EL (cell line): Measurements from ENCODE around the gene DMRTB1.

Experiments used
- DNase-seq: peaks from one replicate; pipeline ENCODE4 v3.0.0-alpha.2; 2016

DMRTB1 gene

GRCh38 chr1:53438427-53439336 lies 20.5 kb upstream of the DMRTB1 start:
- DNase-seq: no peak

- DNase-seq: no peak
Measured at GRCh38 chr1:53439337-53440207, 19.6 kb upstream of the DMRTB1 start.

GRCh38 chr1:53440633-53441032 lies 18.6 kb upstream of the DMRTB1 start:
- DNase-seq: no peak

GRCh38 chr1:53442299-53442698 lies 16.9 kb upstream of the DMRTB1 start:
- peak; percentile 75 for DNase-seq

DNA sequence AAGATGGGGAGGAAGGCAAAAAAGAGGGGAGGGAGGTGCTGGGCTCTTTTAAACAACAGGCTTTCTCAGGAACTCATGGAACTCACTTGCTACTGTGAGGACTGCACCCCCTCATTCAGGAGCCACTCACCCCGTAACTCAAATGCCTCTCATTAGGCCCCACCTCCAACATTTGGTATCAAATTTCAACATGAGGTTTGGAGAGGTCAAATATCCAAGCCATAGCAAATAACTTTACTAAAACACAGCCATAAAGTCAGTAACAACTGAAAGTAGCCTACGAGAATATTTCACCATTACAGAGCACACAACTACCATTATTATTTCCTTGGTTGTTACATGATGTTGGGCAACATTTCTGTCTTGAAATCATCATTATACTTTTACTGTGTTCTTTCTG lies 13.1 kb upstream of the DMRTB1 start:
- DNase-seq: peak; percentile 15

- no peak for DNase-seq
Measured at GRCh38 chr1:53447413-53447812, 11.8 kb upstream of the DMRTB1 start.

- peak; percentile 69 for DNase-seq
Measured at GRCh38 chr1:53448241-53448841, 10.9 kb upstream of the DMRTB1 start.

- peak; percentile 94 for DNase-seq
Measured at GRCh38 chr1:53449021-53449420, 10.2 kb upstream of the DMRTB1 start.

GRCh38 chr1:53449693-53450092 lies 9.5 kb upstream of the DMRTB1 start:
- no peak for DNase-seq

DNA sequence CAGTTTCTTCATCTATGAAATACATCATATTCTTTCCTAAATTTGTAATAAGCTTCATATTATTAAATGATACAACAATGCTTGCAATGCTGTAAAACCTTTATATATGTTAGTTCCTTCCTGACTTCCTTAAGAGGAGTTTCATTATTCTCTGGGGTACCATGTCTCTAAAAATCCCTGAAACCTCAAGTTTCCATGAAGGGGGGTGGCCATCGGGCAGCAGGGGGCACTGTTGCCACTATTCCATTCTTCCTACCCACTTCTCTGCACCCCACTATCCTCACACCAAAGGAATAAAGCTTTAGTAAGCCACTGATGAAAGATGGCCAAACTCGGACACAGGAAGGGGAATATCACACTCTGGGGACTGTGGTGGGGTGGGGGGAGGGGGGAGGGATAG lies 9.0 kb upstream of the DMRTB1 start:
- peak; percentile 20 for DNase-seq

GRCh38 chr1:53454019-53454418 lies 5.2 kb upstream of the DMRTB1 start:
- DNase-seq: no peak

DNA sequence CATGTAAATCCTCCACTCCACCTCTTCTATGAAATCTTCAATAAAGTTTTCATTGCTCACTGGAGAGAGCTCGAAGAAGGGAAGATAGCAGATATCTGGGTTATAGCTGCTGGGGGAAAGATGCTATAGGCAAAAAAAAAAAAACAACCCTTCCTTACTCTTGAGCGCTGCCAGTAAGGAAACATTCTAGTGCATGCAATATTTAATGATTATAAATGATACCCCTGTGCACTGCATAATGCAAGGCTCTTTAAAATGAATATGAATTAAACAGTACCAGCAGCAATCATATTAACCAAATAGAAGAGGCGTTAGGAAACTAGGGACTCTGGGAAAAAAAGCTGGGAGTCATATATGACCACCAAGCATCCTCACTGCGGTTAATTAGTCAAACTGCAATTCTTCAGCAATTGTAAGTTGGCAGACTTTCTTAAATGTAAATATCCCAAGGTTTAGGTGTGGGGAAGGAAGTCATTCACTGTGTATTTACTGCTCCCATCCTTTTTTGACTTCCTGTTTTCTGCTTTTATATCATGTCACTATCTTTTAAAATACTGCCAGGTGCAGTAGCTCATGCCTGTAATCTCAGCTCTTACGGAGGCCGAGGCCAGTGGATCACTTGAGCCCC lies 3.7 kb upstream of the DMRTB1 start:
- DNase-seq: no peak

GRCh38 chr1:53458634-53459033 lies 565 bp upstream of the DMRTB1 start:
- DNase-seq: no peak

- DNase-seq: no peak
Measured at GRCh38 chr1:53460211-53460634, 1.0 kb downstream of the DMRTB1 start.

DNA sequence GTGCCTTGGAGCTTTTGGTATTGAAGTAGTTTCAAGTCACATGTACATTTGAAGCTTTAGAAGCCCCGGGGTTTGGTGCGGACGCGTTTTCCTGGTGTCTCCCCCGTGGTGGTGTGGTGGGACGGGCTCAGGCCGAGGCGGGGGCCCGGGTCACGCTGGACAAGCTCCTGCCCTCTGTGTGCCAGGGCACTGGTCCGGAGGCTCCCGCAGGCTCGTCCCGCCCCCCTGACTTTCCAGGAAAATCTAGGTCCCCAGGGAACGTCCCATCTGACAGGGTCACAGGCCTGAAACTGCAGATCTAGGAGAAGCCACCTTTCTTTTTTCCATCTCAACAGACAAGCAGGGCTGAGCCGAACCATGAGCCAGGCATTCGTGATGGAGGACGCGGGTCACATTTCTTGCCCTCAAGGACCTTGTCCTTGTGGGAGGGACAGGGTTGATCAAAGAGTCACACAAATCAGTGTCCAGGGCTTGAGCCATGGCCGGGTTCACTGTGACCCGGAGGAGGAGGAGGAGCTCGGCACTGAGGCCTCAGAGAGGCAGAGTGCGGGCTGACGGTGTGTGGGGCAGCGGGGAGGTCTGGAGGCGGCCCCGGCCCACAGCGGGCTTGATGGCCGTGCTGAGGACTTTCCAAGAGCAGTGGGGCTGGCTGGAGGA lies 1.6 kb downstream of the DMRTB1 start:
- no peak for DNase-seq

DNA sequence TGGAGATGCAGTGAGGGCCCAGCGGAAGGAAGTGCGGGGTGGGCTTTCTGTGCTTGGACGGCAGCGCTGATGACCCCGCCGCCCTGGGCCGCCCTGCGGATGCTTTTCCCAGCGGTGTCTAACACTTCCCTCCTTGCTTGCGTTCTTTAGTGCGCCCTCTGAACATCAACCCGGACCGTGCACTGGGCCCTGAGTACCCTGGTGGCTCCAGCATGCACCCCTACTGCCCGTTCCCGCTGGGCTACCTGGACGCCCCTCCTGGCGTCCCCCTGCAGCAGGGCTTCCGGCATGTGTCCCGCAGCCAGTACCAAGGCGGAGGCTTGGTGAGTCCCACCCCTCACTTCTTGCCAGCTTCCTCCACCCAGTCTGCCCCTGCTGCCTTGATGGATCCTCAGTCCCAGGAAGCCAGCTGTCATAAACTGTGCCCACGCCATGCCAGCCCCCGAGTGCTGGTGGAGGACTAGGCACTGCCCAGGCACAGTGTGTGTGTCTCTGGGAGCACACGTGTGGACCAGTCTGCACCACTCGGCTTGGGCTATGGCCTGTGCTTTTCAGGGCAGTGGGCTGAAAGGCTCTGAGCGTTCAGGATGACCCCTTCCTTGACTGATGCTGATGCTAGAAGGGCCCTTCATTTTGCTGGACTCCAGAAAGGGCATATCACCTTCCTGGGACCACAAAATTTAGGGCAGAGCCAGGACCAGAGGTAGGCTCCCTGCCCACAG lies 2.3 kb downstream of the DMRTB1 start:
- no peak for DNase-seq

DNA sequence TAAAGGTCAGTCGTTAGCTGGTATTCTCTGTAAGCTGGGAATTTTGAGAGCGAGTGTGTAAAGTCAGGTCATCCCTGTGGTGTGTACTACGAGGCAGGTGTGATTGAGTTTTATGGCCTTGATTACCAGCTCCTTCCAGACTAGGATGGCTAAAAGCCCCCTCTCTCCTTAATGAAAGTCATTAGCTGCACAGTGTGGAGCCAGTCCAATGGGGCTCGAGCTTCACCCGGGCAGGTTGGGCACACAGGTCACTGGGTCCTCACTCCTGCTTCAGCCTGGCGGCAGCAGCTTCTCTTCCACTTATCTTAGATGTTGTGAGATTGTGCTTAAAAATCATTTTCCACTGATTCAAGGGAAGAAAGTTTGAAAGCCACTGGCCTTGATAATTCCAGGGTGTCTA lies 3.0 kb downstream of the DMRTB1 start:
- no peak for DNase-seq

- no peak for DNase-seq
Measured at GRCh38 chr1:53462769-53463501, 3.7 kb downstream of the DMRTB1 start.

DNA sequence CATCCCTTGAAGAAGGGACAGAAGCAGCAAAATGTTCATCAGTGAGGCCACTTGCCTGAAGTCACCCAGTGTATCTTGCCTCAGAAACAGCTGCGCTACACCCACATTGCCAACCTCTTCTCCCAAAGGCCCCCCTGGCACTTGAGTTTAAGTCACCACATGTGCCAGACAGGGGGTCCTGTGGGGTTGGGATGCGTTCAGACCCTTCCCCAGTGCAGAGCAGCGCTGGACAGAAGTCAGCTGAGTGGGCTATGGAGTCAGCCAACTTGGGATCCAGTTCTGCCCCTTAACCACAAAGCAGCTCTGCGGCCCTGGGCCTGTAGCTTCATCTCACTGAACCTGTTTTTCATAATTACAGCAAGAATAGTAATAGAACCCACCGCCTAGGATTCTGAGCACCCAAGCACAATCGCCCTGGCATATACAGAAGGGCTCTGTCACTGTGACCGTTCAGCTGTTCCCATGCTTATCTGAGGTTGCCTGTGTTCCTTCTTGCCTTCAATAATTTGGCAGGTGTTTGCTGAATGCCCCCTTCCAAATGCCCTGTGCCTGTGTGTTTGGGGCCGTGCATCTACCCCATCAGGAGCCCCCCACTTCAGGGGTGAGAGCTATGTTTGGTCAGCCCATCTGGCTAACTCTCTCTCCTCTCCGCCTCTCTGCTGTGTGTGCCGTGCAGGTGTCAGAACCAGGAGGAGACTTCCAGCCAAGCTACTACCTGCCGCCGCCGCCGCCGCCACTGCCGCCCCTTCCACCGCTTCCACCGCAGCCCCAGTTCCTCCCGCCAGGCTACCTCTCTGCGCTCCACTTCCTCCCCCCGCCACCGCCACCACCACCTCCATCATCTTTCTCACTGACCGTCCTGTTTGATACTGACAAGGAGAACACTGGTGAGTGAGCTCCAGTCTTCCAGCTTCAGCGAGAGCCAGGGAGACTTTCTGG lies 5.0 kb downstream of the DMRTB1 start:
- DNase-seq: no peak
